Kidney glomerular epithelial cell (primary cell): ENCODE measurements around the gene PPFIA4.

Experiments used
- DNase-seq: peaks from one replicate; lab custom pipeline; 2025; lab: John Stamatoyannopoulos, UW

PPFIA4 gene

GRCh38 chr1:203057911-203058675, 31.8 kb downstream of the PPFIA4 start:
- DNase-seq: no peak

DNA sequence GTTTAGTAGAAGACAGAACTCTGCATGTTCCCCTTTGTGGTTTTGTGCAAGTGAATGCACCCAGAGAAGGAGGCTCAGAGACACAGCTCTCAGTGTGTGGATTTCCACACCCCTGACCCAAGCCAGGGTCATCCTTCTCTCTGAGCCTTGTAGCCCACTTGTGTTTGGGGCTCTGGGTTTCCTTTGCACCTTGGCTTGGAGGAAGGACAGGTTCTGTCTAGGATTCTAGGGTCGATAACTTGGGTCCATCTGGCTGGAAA, 32.3 kb downstream of the PPFIA4 start:
- no peak for DNase-seq

- DNase-seq: no peak
Observed at GRCh38 chr1:203059485-203059884, 33.2 kb downstream of the PPFIA4 start.

- DNase-seq: no peak
Observed at GRCh38 chr1:203060115-203060514, 33.8 kb downstream of the PPFIA4 start.

GRCh38 chr1:203063287-203063686, 37.0 kb downstream of the PPFIA4 start:
- DNase-seq: no peak

DNA sequence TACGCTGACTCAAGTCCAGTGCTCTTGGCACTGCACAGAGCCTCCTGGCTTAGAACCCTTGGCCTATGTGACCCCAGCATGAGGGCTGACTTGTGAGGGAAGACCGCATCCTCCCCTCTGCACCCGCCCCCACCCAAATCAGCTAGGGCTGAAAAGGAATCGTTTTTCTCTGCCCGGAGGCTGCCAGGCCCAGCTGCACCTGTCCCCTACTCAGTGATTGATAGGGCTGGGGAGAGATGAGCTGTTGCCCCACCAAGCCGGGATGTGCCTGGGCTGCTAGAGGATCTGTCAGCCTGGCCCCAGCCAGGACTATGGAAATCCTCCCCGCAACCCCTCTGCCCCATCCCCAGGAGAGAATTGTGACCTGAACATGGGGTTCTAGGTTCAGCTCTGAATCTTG, 38.9 kb downstream of the PPFIA4 start:
- no peak for DNase-seq

GRCh38 chr1:203065986-203066385, 39.7 kb downstream of the PPFIA4 start:
- DNase-seq: no peak

DNA sequence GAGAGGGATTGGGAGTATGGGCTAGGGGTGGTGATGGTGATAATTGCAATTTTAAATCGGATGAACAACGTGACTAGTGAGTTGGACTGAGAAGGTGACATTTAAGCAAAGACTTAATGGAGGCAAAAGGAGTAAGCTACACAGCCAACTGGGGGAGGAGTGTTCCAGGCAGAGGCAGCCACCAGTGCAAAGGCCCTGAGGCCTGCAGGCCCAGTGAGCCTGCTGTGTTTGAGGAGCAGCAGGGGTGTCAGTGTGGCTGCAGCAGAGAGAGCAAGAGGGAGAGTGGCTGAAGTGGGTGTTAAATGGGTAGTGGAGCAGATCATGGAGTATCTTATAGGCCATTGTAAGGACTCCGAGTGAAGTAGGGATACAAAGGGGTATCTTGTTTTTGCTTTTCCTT, 40.7 kb downstream of the PPFIA4 start:
- no peak for DNase-seq

- no peak for DNase-seq
Observed at GRCh38 chr1:203069030-203069747, 42.9 kb downstream of the PPFIA4 start.

GRCh38 chr1:203072002-203072602, 45.8 kb downstream of the PPFIA4 start:
- no peak for DNase-seq

GRCh38 chr1:203072911-203073310, 46.6 kb downstream of the PPFIA4 start:
- no peak for DNase-seq

GRCh38 chr1:203073469-203073868, 47.2 kb downstream of the PPFIA4 start:
- no peak for DNase-seq

DNA sequence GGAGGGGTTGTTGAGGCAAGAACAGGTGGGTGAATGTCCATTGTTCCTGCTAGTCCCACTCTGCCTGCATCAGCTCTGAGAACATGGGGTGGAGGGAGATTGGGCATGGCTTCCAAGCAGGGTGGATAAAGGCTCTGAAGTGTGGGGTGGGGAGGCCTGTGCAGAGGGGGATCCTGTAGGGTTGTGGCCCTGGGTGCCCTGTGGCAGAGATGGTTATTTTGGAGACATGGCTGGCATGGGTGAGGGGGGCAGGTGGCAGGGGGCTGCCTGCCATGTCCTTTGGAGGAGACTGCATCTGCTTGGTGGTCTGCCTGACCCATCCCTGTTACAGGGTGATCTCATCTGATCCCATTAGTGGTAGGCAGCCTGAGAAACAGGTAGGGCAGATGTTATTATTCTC, 48.3 kb downstream of the PPFIA4 start:
- no peak for DNase-seq

GRCh38 chr1:203075236-203076030, 49.1 kb downstream of the PPFIA4 start:
- no peak for DNase-seq

GRCh38 chr1:203076031-203076511, 49.8 kb downstream of the PPFIA4 start:
- DNase-seq: no peak

- no peak for DNase-seq
Observed at GRCh38 chr1:203077367-203077766, 51.1 kb downstream of the PPFIA4 start.

DNA sequence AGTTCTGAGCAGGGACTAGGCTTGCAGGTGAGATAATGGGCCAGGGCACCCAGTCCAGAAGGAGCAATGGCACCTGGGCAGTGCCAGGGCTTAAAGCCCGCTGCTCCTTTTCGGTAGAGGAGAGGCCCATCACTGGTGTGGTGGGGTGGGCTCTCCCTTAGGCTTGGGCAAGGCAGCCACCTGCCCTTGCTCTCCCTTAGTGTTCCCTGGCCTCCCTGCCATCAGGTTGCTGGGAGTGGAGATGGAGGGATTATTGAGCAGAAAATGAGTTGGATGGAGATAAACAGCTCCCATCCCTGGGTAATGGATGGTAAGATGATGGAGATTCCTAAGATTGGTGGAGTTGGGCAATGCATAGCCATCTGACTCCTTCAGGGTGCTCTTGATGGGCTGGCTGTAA, 51.7 kb downstream of the PPFIA4 start:
- no peak for DNase-seq

- DNase-seq: no peak
Observed at GRCh38 chr1:203078478-203078877, 52.2 kb downstream of the PPFIA4 start.

- DNase-seq: no peak
Observed at GRCh38 chr1:203080456-203080855, 54.2 kb downstream of the PPFIA4 start.

- DNase-seq: no peak
Observed at GRCh38 chr1:203081465-203082230, 55.4 kb downstream of the PPFIA4 start.

DNA sequence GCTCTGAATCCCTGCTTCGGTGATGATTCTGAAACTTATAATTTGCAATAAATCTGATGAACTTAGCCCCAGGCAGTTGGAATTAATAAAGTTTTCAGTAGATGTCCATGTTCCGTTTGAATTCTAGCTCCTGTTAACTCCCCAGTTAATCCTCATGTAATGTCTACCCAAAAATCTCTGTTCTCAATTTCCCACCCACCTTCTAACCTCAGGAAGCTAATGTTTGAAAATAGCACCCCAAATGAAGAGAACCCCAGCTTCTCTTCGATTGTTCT, 55.9 kb downstream of the PPFIA4 start:
- no peak for DNase-seq
